Measurements from ENCODE around the gene GABBR2.

The GABBR2 gene

DNA sequence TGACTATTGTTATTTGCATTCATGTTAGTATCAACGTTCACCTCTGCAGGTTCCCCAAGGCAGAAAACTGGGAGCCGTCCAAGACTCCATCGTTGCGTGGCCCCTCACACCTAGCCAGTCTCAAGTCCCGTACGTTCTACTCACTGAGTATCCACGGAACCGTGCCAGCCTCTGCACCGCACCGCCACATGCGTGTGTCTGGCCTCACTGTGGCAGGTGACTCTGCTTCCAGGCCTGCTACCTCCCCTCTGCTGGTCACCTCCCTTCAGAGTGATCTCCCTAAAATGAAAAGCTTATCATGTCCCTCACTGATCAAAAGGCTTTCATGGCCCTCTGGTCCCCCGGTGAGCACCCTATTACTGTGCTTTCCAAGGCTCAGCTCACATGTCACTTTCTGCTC, 108.1 kb downstream of the GABBR2 start:
- TF ChIP-seq, protein P1, sequence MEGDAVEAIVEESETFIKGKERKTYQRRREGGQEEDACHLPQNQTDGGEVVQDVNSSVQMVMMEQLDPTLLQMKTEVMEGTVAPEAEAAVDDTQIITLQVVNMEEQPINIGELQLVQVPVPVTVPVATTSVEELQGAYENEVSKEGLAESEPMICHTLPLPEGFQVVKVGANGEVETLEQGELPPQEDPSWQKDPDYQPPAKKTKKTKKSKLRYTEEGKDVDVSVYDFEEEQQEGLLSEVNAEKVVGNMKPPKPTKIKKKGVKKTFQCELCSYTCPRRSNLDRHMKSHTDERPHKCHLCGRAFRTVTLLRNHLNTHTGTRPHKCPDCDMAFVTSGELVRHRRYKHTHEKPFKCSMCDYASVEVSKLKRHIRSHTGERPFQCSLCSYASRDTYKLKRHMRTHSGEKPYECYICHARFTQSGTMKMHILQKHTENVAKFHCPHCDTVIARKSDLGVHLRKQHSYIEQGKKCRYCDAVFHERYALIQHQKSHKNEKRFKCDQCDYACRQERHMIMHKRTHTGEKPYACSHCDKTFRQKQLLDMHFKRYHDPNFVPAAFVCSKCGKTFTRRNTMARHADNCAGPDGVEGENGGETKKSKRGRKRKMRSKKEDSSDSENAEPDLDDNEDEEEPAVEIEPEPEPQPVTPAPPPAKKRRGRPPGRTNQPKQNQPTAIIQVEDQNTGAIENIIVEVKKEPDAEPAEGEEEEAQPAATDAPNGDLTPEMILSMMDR (conservative IDR thresholded peaks at IDR 0.05; ENCODE audit: low read depth) = no peak
- CTCF ChIA-PET = interaction anchor here (0.6 kb wide), 1 partner anchor 152 kb away, joined by 3 read pairs; no protein-coding TSS in a partner anchor
- DNase-seq (ENCODE audit: low spot score) = no peak
- POLR2A ChIA-PET (ENCODE audit: low non-redundant PET) = no interaction called here
- no peak overlapping the region for H3K27ac ChIP-seq

DNA sequence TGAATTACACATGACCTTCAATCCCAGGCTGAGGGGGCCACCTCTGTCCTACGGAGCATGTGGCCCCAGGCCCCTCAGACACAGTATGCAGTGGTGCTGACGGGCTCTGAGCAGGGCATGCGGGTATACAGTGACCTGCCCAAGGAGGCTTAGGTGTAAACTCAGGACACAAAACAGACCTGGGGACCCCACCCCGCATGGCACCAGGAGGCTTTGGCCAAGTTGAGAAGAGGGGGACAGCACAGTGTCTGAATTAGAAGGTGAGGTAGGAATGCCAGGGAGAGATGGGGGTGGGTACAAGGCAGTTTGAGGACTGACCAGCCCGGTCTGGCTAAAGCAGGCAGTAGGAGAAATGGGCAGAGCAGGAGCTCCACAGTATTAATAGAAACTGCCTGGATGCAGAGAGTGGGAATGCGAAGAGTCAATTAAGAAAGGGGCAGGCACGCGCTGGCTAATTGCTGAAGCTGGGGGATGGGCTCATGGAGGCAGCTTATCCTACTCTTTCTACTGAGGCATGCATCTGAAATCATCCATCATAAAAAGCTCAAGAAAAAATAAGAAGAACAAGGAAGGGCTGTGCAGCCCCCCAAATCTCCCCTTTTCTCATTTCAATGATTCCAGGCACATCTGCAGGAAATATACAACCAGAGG, 109.0 kb downstream of the GABBR2 start:
- ChIA-PET POLR2A (ENCODE audit: low non-redundant PET) (no interaction called here), CTCF (no interaction called here)
- H3K27ac ChIP-seq = no peak overlapping the region
- TF ChIP-seq, protein P1 (conservative IDR thresholded peaks at IDR 0.05; ENCODE audit: low read depth) = no peak
- DNase-seq (ENCODE audit: low spot score) = no peak

DNA sequence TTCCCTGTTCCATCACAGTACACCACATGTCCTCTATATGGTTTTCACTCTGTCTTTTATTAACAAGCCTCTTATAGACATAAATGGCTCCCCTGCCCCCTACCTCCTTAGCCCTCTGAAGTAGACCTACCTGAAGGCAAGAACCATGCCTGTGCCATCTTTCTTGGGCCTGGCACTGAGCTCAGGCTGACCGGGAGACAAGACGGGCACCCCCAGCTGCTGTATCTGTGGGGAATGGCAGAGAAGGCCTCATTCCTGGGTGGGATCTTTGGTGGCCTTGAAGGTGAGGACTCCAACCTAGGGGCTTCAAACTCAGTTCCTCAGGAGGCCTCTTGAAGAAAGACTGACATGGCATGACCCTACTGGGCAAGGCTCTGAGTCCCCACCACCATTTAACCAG, 109.9 kb downstream of the GABBR2 start:
- DNase-seq (ENCODE audit: low spot score) = no peak
- H3K27ac ChIP-seq = no peak overlapping the region
- POLR2A ChIA-PET (ENCODE audit: low non-redundant PET) = no interaction called here
- CTCF ChIA-PET = no interaction called here
- TF ChIP-seq, protein P1 (conservative IDR thresholded peaks at IDR 0.05; ENCODE audit: low read depth) = no peak

DNA sequence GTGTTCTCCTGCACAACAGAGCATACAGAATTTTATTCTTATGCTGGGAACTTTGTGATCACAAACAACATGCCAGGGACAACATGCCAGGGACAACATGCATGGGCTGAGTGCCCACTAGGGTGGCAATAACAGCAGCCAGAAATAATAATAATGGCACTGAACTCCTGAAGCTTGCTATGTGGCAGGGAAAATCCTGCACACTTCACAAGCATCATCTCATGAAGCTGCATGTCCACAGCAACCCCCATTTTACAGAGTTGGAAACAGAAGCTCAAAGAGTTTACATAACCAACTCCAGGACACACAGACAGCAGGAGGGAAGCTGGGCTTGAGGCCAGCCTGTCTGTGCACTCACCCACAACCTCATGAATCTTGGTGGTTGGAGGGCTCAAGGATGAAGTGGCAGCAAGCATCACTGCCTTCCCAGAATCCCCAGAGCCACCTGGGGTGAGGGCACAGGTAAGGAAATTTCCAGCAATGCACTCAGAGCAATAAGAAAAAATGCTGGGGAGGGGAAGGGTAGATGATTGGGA, 111.4 kb downstream of the GABBR2 start:
- no peak overlapping the region for H3K27ac ChIP-seq
- DNase-seq (ENCODE audit: low spot score) = no peak
- ChIA-PET POLR2A (ENCODE audit: low non-redundant PET) (no interaction called here), CTCF (no interaction called here)
- TF ChIP-seq, protein P1 (conservative IDR thresholded peaks at IDR 0.05; ENCODE audit: low read depth) = no peak

DNA sequence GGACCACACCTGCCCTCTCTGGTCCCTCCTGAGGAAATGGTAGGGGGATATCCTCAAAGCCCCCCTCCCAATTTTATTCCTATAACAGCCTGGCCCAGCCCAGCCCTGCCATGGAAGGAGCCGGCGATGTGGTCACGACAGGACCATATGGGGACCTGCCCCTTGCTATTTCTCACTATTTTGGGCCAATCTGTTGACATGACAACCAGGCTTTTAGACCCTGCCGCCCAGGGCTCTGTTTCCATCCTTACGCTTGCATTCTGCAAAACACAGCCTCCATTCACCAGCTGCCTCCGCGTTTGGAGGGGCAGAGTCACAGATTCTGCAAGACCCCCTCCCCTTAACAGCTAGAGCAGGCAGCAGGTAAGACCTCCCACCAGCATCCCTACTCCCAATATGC, 112.2 kb downstream of the GABBR2 start:
- CTCF ChIA-PET = no interaction called here
- POLR2A ChIA-PET (ENCODE audit: low non-redundant PET) = no interaction called here
- DNase-seq (ENCODE audit: low spot score) = no peak
- no peak overlapping the region for H3K27ac ChIP-seq
- TF ChIP-seq, protein P1 (conservative IDR thresholded peaks at IDR 0.05; ENCODE audit: low read depth) = no peak

DNA sequence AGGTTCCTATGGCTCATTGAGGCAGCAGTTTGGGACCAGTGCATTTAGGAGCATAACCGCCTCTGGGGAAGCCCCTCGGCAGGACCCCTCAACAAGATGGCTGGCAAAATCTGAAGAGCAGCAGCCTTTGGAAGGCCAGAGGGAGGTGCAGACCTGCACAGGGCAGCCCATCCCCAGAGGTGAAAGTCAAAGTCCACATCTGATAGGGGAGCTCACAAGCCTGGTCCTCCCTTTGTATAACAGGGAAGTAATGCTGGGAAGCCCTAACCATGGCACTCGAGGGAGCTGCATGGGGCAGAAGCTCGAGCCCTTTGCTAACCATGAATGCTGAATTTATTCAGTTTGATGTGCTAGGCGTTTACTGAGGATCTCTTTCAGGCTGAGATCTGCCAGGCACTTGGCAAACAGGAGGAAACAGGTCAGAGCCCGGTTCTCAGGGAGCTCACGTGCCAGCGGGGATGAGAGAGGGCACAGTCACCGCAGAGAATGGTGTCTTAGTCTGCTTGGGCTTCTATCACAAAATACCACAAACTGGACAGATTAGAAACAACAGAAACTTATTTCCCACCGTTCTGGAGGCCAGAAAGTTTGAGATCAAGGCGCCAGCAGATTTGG, 114.1 kb downstream of the GABBR2 start:
- POLR2A ChIA-PET (ENCODE audit: low non-redundant PET) = no interaction called here

More for the DNA sequence above, 114.1 kb downstream of the GABBR2 start:
- CTCF ChIA-PET = no interaction called here
- DNase-seq (ENCODE audit: low spot score) = no peak
- H3K27ac ChIP-seq = no peak overlapping the region
- TF ChIP-seq, protein P1 (conservative IDR thresholded peaks at IDR 0.05; ENCODE audit: low read depth) = no peak

All from RWPE1 (cell line).